Measurements from ENCODE around the gene LRCH1.

Gene LRCH1

GRCh38 chr13:46519182-46519581, 33.8 kb upstream of the LRCH1 start:
- no peak for DNase-seq (ENCODE audit: low read depth)
- H3K4me3 ChIP-seq (ENCODE audit: low read depth, low read length), result no peak overlapping the region
- TF ChIP-seq, protein P1, sequence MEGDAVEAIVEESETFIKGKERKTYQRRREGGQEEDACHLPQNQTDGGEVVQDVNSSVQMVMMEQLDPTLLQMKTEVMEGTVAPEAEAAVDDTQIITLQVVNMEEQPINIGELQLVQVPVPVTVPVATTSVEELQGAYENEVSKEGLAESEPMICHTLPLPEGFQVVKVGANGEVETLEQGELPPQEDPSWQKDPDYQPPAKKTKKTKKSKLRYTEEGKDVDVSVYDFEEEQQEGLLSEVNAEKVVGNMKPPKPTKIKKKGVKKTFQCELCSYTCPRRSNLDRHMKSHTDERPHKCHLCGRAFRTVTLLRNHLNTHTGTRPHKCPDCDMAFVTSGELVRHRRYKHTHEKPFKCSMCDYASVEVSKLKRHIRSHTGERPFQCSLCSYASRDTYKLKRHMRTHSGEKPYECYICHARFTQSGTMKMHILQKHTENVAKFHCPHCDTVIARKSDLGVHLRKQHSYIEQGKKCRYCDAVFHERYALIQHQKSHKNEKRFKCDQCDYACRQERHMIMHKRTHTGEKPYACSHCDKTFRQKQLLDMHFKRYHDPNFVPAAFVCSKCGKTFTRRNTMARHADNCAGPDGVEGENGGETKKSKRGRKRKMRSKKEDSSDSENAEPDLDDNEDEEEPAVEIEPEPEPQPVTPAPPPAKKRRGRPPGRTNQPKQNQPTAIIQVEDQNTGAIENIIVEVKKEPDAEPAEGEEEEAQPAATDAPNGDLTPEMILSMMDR (IDR thresholded peaks at IDR 0.05; ENCODE audit: low read depth, low read length, missing control alignments), result no peak

- no peak overlapping the region for H3K4me3 ChIP-seq (ENCODE audit: low read depth, low read length)
- DNase-seq (ENCODE audit: low read depth), result no peak
- TF ChIP-seq, protein P1 (IDR thresholded peaks at IDR 0.05; ENCODE audit: low read depth, low read length, missing control alignments), result no peak
Observed at GRCh38 chr13:46520166-46520565, 32.8 kb upstream of the LRCH1 start.

- TF ChIP-seq, protein P1 (IDR thresholded peaks at IDR 0.05; ENCODE audit: low read depth, low read length, missing control alignments), result no peak
- DNase-seq (ENCODE audit: low read depth), result no peak
- H3K4me3 ChIP-seq (ENCODE audit: low read depth, low read length), result no peak overlapping the region
Observed at GRCh38 chr13:46521486-46521885, 31.5 kb upstream of the LRCH1 start.

GRCh38 chr13:46521921-46522747, 30.8 kb upstream of the LRCH1 start:
- no peak overlapping the region for H3K4me3 ChIP-seq (ENCODE audit: low read depth, low read length)
- no peak for DNase-seq (ENCODE audit: low read depth)
- TF ChIP-seq, protein P1 (IDR thresholded peaks at IDR 0.05; ENCODE audit: low read depth, low read length, missing control alignments), result no peak

DNA sequence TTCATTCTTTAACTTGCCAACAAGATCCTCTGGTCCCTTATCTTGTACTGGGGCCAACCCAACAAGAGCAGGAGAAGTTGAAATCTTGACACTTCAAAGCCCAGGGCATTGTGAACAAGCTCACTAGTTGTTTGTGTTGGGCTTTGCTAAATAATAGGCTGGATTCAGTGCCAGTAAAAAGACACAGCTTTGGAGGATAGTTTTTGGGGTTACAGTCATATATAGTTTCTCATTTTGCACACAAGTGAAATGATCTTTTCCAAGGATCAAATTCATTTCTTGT, 30.3 kb upstream of the LRCH1 start:
- no peak for DNase-seq (ENCODE audit: low read depth)
- H3K4me3 ChIP-seq (ENCODE audit: low read depth, low read length), result no peak overlapping the region
- TF ChIP-seq, protein P1 (IDR thresholded peaks at IDR 0.05; ENCODE audit: low read depth, low read length, missing control alignments), result no peak

- TF ChIP-seq, protein P1 (IDR thresholded peaks at IDR 0.05; ENCODE audit: low read depth, low read length, missing control alignments), result no peak
- no peak for DNase-seq (ENCODE audit: low read depth)
- H3K4me3 ChIP-seq (ENCODE audit: low read depth, low read length), result no peak overlapping the region
Observed at GRCh38 chr13:46523972-46524752, 28.8 kb upstream of the LRCH1 start.

Measured in GM12864 (cell line).